Neural progenitor cell (in vitro differentiated cells): ENCODE measurements around the gene SSNA1. TPM values are rescaled to one million over a fixed set of nuclear protein-coding genes. Genes with fewer than 3 reads are reported as not detected.

Experiments
- DNase-seq: peaks from one replicate; pipeline ENCODE4 v3.0.0-alpha.2; 2016; ENCODE audit warnings: low spot score
- H2AFZ ChIP-seq: fragments of 200-600 bp; sonication (generic); replicated peaks from 2 replicates; pipeline ENCODE4 v1.6.1; 2016; ENCODE audit warnings: antibody characterized with exemption
- H3F3A ChIP-seq: fragments of 200-600 bp; sonication (generic); 2 replicates; pipeline ENCODE4 v1.6.1; 2016; ENCODE audit warnings: antibody characterized with exemption, low read depth
- H3K27ac ChIP-seq: fragments of 200-600 bp; sonication (generic); 2 replicates; pipeline ENCODE4 v1.5.1; 2016; ENCODE audit warnings: mild to moderate bottlenecking
- H3K27me3 ChIP-seq: fragments of 200-600 bp; sonication (generic); 2 replicates; pipeline ENCODE4 v1.6.1; 2016; ENCODE audit warnings: mild to moderate bottlenecking, moderate library complexity
- H3K36me3 ChIP-seq: fragments of 200-600 bp; sonication (generic); 2 replicates; pipeline ENCODE4 v1.5.1; 2016
- H3K4me1 ChIP-seq: fragments of 200-600 bp; sonication (generic); 2 replicates; pipeline ENCODE4 v1.6.1; 2016; ENCODE audit warnings: mixed run types
- H3K4me2 ChIP-seq: fragments of 200-600 bp; sonication (generic); 2 replicates; pipeline ENCODE4 v1.6.1; 2016
- H3K4me3 ChIP-seq: fragments of 200-600 bp; sonication (generic); 2 replicates; pipeline ENCODE4 v1.5.1; 2016
- H3K79me2 ChIP-seq: fragments of 200-600 bp; sonication (generic); 2 replicates; pipeline ENCODE4 v1.6.1; 2016; ENCODE audit warnings: low read depth
- H3K9ac ChIP-seq: fragments of 200-600 bp; sonication (generic); 2 replicates; pipeline ENCODE4 v1.6.1; 2016
- H3K9me3 ChIP-seq: fragments of 200-600 bp; sonication (generic); 2 replicates; pipeline ENCODE4 v1.5.1; 2016; ENCODE audit warnings: low read depth
- H4K20me1 ChIP-seq: fragments of 200-600 bp; sonication (generic); 2 replicates; pipeline ENCODE4 v1.6.1; 2016; ENCODE audit warnings: low read depth
- H3K27ac Mint-ChIP-seq: 3 replicates; pipeline ENCODE4 v1.8.0; 2021; ENCODE audit warnings: mixed read lengths
- H3K27me3 Mint-ChIP-seq: 2 replicates; pipeline ENCODE4 v1.8.0; 2022; ENCODE audit warnings: low read depth, mild to moderate bottlenecking, inconsistent platforms, moderate library complexity, mixed read lengths; ENCODE audit not compliant: insufficient read depth
- H3K36me3 Mint-ChIP-seq: 3 replicates; pipeline ENCODE4 v1.8.0; 2021; ENCODE audit warnings: mixed read lengths
- H3K4me1 Mint-ChIP-seq: 3 replicates; pipeline ENCODE4 v1.8.0; 2021; ENCODE audit warnings: mixed read lengths
- H3K4me3 Mint-ChIP-seq: 3 replicates; pipeline ENCODE4 v1.8.0; 2021; ENCODE audit warnings: mild to moderate bottlenecking, moderate library complexity, mixed read lengths
- H3K9me3 Mint-ChIP-seq: 3 replicates; pipeline ENCODE4 v1.8.0; 2020; ENCODE audit warnings: mixed read lengths
- EZH2 ChIP-seq: fragments of 200-600 bp; sonication (generic); IDR thresholded peaks from 2 replicates; pipeline ENCODE4 v1.6.1; 2017; ENCODE audit warnings: antibody characterized with exemption, mild to moderate bottlenecking, moderate library complexity
- EZH2phosphoT487 ChIP-seq: fragments of 200-600 bp; sonication (generic); IDR thresholded peaks from 2 replicates; pipeline ENCODE4 v1.6.1; 2017; ENCODE audit warnings: antibody characterized with exemption
- total RNA-seq: library from RNA; depleted of rRNA; stranded (reverse); fragments of >200 nt; gene quantifications from 2 replicates; pipeline ENCODE4 v1.2.3, GENCODE V29; 2015; ENCODE audit warnings: low replicate concordance
- TF ChIP-seq, protein P1 (sequence below): fragments of 200-600 bp; sonication (generic); IDR thresholded peaks from 2 replicates; pipeline ENCODE4 v1.5.1; 2017; ENCODE audit warnings: antibody characterized with exemption, mild to moderate bottlenecking

The SSNA1 gene
- total RNA-seq, 1 donor from 2014 or later = 27.9 TPM

DNA sequence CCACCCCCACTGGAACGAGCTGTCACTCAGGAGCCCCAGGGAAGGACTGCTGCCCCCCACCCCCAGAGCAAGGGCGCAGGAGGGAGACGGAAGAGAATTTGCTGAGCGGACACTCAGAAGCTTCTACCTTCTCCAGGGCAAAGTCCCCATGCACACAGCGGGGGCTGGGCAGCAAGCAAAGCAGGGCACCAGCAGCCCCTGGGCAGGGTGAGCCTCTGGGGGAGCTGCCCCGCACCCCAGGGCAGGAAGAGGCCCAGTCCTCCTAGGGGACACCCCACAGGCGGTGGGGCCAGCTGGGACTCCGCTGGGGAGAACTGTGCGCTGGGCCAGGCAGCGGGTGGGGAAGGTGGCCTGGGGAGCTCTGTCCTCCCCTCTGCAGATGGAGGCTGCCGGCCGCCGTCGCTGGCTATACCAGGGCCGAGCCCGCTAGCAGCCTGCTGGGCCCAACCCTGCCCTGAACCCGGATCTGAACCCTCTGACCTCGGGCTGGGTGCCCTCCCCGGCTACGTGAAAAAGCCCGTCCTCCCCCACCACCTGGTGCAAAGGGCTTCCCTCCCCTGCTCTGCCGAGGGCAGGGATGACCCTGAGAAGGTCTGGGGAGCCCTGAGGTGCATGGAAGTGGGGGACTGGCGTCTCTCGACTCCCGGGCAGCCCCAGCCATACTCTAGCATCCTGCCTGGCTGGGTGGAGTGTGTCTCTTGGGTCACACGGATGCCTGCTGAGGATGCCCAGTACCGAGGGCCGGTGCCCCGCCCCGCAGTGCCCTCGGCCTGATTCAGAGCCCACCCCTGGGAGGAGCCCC, 41.6 kb downstream of the SSNA1 start:
- no peak overlapping the region for H3K4me3 ChIP-seq
- H3K36me3 ChIP-seq = no peaks in the 10 kb centered on the region
- H3K9me3 ChIP-seq = no peaks in the 10 kb centered on the region
- H3K4me1 ChIP-seq = no peaks in the 10 kb centered on the region
- TF ChIP-seq, protein P1, sequence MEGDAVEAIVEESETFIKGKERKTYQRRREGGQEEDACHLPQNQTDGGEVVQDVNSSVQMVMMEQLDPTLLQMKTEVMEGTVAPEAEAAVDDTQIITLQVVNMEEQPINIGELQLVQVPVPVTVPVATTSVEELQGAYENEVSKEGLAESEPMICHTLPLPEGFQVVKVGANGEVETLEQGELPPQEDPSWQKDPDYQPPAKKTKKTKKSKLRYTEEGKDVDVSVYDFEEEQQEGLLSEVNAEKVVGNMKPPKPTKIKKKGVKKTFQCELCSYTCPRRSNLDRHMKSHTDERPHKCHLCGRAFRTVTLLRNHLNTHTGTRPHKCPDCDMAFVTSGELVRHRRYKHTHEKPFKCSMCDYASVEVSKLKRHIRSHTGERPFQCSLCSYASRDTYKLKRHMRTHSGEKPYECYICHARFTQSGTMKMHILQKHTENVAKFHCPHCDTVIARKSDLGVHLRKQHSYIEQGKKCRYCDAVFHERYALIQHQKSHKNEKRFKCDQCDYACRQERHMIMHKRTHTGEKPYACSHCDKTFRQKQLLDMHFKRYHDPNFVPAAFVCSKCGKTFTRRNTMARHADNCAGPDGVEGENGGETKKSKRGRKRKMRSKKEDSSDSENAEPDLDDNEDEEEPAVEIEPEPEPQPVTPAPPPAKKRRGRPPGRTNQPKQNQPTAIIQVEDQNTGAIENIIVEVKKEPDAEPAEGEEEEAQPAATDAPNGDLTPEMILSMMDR = no peak
- no peak for TF ChIP-seq EZH2
- no peak overlapping the region for H2AFZ ChIP-seq
- no peak overlapping the region for H3K27ac Mint-ChIP-seq
- no peaks in the 10 kb centered on the region for H3F3A ChIP-seq
- no peaks in the 10 kb centered on the region for H3K79me2 ChIP-seq
- no peaks in the 10 kb centered on the region for H3K27me3 ChIP-seq
- no peaks in the 10 kb centered on the region for H3K9me3 Mint-ChIP-seq
- DNase-seq = no peak
- H3K9ac ChIP-seq = no peak overlapping the region
- no peaks in the 10 kb centered on the region for H4K20me1 ChIP-seq
- no peak overlapping the region for H3K4me3 Mint-ChIP-seq
- no peaks in the 10 kb centered on the region for H3K36me3 Mint-ChIP-seq
- H3K4me1 Mint-ChIP-seq = peaks cover 3% of the 10 kb centered on the region
- H3K27ac ChIP-seq = no peak overlapping the region
- H3K27me3 Mint-ChIP-seq = peaks cover 6% of the 10 kb centered on the region
- H3K4me2 ChIP-seq = no peak overlapping the region

DNA sequence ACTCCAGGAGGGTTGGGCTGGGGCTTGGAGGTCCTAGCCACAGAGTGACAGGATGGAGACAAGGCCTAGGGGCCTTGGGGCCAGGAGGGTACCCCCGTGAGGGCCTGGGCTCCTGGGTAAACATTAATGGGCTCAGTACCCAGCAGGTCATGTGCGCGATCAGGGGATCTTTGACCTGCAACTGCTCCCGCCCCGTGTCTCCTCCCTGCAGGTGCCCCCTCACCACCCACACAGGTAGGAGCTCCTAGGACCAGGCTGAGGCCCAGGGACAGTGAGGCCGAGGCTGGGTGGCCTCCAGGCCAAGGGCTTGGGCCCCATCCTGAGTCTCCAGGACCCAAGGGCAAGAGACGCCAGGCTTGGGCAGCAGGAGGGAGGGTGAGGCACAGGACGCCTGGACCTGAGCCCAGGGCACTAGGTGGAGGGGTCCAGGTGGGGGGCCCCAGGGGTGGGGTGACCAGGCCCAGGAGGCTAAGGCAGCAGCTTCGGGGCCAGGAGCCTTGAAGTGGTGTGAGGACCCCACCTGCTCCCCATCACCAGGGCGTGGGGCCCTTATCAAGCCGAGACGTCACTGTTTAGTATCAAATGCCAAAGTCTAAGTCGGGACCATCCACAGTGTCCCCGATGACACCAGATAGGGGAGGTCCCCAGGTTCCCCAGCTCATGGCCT, 42.4 kb downstream of the SSNA1 start, which contains the start of gene SLC34A3:
SLC34A3 (plus strand) TSS at position 197 of the 667 bp plus-strand sequence. CDS start 802 bp downstream, outside the sequence.
- H3K27ac ChIP-seq = no peak within 1 kb of the TSS
- H3K27ac Mint-ChIP-seq = no peak within 1 kb of the TSS
- H3K9me3 ChIP-seq = no peaks in the 10 kb centered on the region
- TF ChIP-seq EZH2 = no peak
- no peak for TF ChIP-seq EZH2phosphoT487
- TF ChIP-seq, protein P1 = no peak
- DNase-seq = no peak
- H3K4me3 Mint-ChIP-seq = no peak within 1 kb of the TSS
- H3K4me1 Mint-ChIP-seq = peaks cover 3% of the 10 kb centered on the region
- no peak within 1 kb of the TSS for H3K4me2 ChIP-seq
- no peaks in the 10 kb centered on the region for H3K9me3 Mint-ChIP-seq
- H3K27me3 Mint-ChIP-seq = peaks cover 6% of the 10 kb centered on the region
- H3F3A ChIP-seq = no peaks in the 10 kb centered on the region
- H3K27me3 ChIP-seq = no peaks in the 10 kb centered on the region
- no peak within 1 kb of the TSS for H2AFZ ChIP-seq
- no peaks in the 10 kb centered on the region for H3K36me3 Mint-ChIP-seq
- no peaks in the 10 kb centered on the region for H3K36me3 ChIP-seq
- H3K4me3 ChIP-seq = no peak within 1 kb of the TSS
- no peaks in the 10 kb centered on the region for H3K79me2 ChIP-seq
- peaks cover 5% of the 10 kb centered on the region for H4K20me1 ChIP-seq
- no peak within 1 kb of the TSS for H3K9ac ChIP-seq
- H3K4me1 ChIP-seq = no peaks in the 10 kb centered on the region

DNA sequence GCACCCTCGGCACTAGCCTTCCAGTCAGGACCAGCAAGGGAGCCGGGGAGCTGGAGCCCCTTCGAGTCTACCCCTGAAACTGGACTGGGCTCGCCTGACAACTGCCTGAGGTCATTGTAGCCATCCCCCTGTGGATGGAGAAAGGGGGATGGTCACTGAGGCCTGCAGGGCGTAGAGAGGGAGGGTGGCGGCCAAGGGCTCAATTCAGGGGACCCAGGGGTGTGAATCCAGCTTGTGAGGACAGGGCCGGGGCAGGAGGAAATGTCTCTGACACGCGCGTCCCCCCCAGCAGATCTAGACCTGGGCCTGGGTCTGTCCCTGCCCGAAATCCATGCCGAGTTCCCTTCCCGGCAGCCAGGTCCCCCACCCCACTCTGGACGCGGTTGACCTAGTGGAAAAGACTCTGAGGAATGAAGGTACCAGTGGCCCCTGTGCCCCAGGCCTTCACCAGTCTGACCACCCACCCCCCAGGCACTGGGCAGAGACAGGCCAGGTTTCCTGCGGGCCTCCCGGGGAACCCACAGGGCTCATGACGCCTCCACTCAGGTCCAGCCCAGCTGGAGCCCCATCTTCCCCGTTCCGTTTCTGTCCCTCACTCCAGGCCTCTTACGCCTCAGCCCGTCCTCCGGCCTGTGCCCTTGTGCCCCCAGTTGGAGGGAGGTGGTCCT, 43.0 kb downstream of the SSNA1 start:
- no peaks in the 10 kb centered on the region for H3F3A ChIP-seq

More for the DNA sequence above, 43.0 kb downstream of the SSNA1 start:
- H3K4me2 ChIP-seq = no peak overlapping the region
- peaks cover 3% of the 10 kb centered on the region for H3K4me1 Mint-ChIP-seq
- no peak overlapping the region for H3K4me3 Mint-ChIP-seq
- H3K27ac Mint-ChIP-seq = no peak overlapping the region
- H4K20me1 ChIP-seq = peaks cover 5% of the 10 kb centered on the region
- H2AFZ ChIP-seq = no peak overlapping the region
- TF ChIP-seq EZH2 = no peak
- TF ChIP-seq, protein P1 = no peak
- TF ChIP-seq EZH2phosphoT487 = no peak
- H3K36me3 ChIP-seq = no peaks in the 10 kb centered on the region
- no peak overlapping the region for H3K27ac ChIP-seq
- no peak for DNase-seq
- no peaks in the 10 kb centered on the region for H3K36me3 Mint-ChIP-seq
- H3K27me3 Mint-ChIP-seq = peaks cover 6% of the 10 kb centered on the region
- H3K4me3 ChIP-seq = no peak overlapping the region
- no peaks in the 10 kb centered on the region for H3K9me3 ChIP-seq
- H3K9me3 Mint-ChIP-seq = no peaks in the 10 kb centered on the region
- no peak overlapping the region for H3K9ac ChIP-seq
- H3K4me1 ChIP-seq = no peaks in the 10 kb centered on the region
- H3K27me3 ChIP-seq = no peaks in the 10 kb centered on the region
- no peaks in the 10 kb centered on the region for H3K79me2 ChIP-seq
